B cell (primary cell): Measurements from ENCODE around the gene ZNF81. TPM values are rescaled to one million over a fixed set of nuclear protein-coding genes. Genes with fewer than 3 reads are reported as not detected.

Experiments
- ATAC-seq: fragments of 200-7000 bp; cut with Tn5 transposase; one replicate; pipeline ENCODE4 v1.10.0; 2021; ENCODE audit warnings: low read depth, mild to moderate bottlenecking, moderate number of reproducible peaks, moderate library complexity
- CTCF ChIA-PET: fragments of 350-600 bp; sonication (Branson Sonifier 250); formaldehyde crosslinking; loops from one replicate; lab custom pipeline; 2021; ENCODE audit warnings: antibody characterized with exemption, inconsistent platforms; lab: Charles Lee
- POLR2A ChIA-PET: fragments of 350-600 bp; sonication (Branson Sonifier 250); formaldehyde crosslinking; loops from one replicate; lab custom pipeline; 2021; ENCODE audit warnings: antibody characterized with exemption; lab: Charles Lee
- DNase-seq: peaks from one replicate; pipeline ENCODE4 v3.0.0; 2013
- H2AFZ ChIP-seq: 2 replicates; pipeline ENCODE4 v1.6.1; 2012; ENCODE audit warnings: mild to moderate bottlenecking, low read depth, low read length; ENCODE audit not compliant: insufficient read depth, poor library complexity, severe bottlenecking
- H3K27ac ChIP-seq, 2 donors: 1 replicate in 1 of 2; 2 replicates in 1 of 2; pipeline ENCODE4 v1.5.1; 2012 to 2013; ENCODE audit warnings: low read length in 2 of 2, mild to moderate bottlenecking in 2 of 2, moderate library complexity in 1 of 2
- H3K27me3 ChIP-seq, 4 experiments: fragments of 200-600 bp in 1 of 4; sonication (generic) in 1 of 4; replicated peaks in 1 of 4; 1 replicate in 2 of 4; 2 replicates in 2 of 4; pipeline versions ENCODE4 v1.6.1 to v1.7.0; 2013 to 2016; ENCODE audit warnings: low read length in 3 of 4, mild to moderate bottlenecking in 2 of 4, mixed read lengths in 1 of 4, moderate library complexity in 1 of 4; ENCODE audit not compliant: insufficient read depth in 4 of 4, control insufficient read depth in 3 of 4; ENCODE audit errors: control extremely low read depth in 1 of 4
- H3K36me3 ChIP-seq, 2 experiments: replicated peaks in 1 of 2; 1 replicate in 1 of 2; 2 replicates in 1 of 2; pipeline versions ENCODE4 v1.6.1 to v1.7.1; 2013; ENCODE audit warnings: low read length in 1 of 2; ENCODE audit not compliant: insufficient read depth in 2 of 2, control insufficient read depth in 1 of 2; ENCODE audit errors: control extremely low read depth in 1 of 2, extremely low read depth in 1 of 2
- H3K4me1 ChIP-seq, 2 donors: fragments of 200-600 bp in 1 of 2; sonication (generic) in 1 of 2; 1 replicate in 1 of 2; 2 replicates in 1 of 2; pipeline versions ENCODE4 v1.5.1 to v1.6.1; 2013 to 2017; ENCODE audit warnings: low read length in 2 of 2; ENCODE audit not compliant: control insufficient read depth in 2 of 2, insufficient read depth in 2 of 2
- H3K4me2 ChIP-seq: replicated peaks from 2 replicates; pipeline ENCODE3; 2012; ENCODE audit warnings: mild to moderate bottlenecking, low read depth, low read length; ENCODE audit not compliant: poor library complexity, severe bottlenecking
- H3K4me3 ChIP-seq, 5 experiments: fragments of 200-600 bp in 1 of 5; sonication (generic) in 1 of 5; 1 replicate in 3 of 5; 2 replicates in 2 of 5; pipeline versions ENCODE4 v1.5.1 to v1.7.0; 2011 to 2016; ENCODE audit warnings: low read length in 4 of 5, mild to moderate bottlenecking in 4 of 5, low read depth in 2 of 5, control low read depth in 1 of 5, moderate library complexity in 1 of 5; ENCODE audit not compliant: insufficient read depth in 1 of 5; ENCODE audit errors: control extremely low read depth in 1 of 5, extremely low read depth in 1 of 5
- H3K79me2 ChIP-seq: fragments of 200-600 bp; sonication (generic); one replicate; pipeline ENCODE4 v1.6.0; 2016; ENCODE audit warnings: low read length; ENCODE audit not compliant: control insufficient read depth, insufficient read depth
- H3K9ac ChIP-seq: fragments of 200-600 bp; sonication (generic); 2 replicates; pipeline ENCODE4 v1.6.1; 2017; ENCODE audit warnings: mild to moderate bottlenecking, low read length, moderate library complexity
- H3K9me3 ChIP-seq, 3 donors: one replicate each; pipeline versions ENCODE4 v1.6.1 to v1.7.1; 2013; ENCODE audit warnings: low read length in 2 of 3; ENCODE audit not compliant: control insufficient read depth in 2 of 3, insufficient read depth in 1 of 3; ENCODE audit errors: control extremely low read depth in 1 of 3
- H4K20me1 ChIP-seq: 2 replicates; pipeline ENCODE4 v1.6.0; 2012; ENCODE audit warnings: mild to moderate bottlenecking, low read length; ENCODE audit not compliant: insufficient read depth, control insufficient read depth, poor library complexity, severe bottlenecking
- H3K27ac Mint-ChIP-seq: one replicate; pipeline ENCODE4 v1.8.0; 2021; ENCODE audit warnings: mixed read lengths
- H3K27me3 Mint-ChIP-seq: one replicate; pipeline ENCODE4 v1.8.0; 2021; ENCODE audit warnings: mixed read lengths
- H3K4me1 Mint-ChIP-seq: one replicate; pipeline ENCODE4 v1.8.0; 2021; ENCODE audit warnings: mixed read lengths
- H3K4me3 Mint-ChIP-seq: one replicate; pipeline ENCODE4 v1.8.0; 2021; ENCODE audit warnings: mixed read lengths
- H3K9me3 Mint-ChIP-seq: one replicate; pipeline ENCODE4 v1.8.0; 2022; ENCODE audit warnings: mixed read lengths; ENCODE audit not compliant: insufficient read depth
- CTCF ChIP-seq: fragments of 200-600 bp; IDR thresholded peaks from one replicate; pipeline ENCODE4 v1.8.0; 2022; ENCODE audit warnings: antibody characterized with exemption, mild to moderate bottlenecking
- EZH2 ChIP-seq: IDR thresholded peaks from 2 replicates; pipeline ENCODE4 v1.6.1; 2012; ENCODE audit warnings: borderline replicate concordance, low read depth, mild to moderate bottlenecking, moderate library complexity, low read length; ENCODE audit not compliant: insufficient read depth, poor library complexity, severe bottlenecking
- WGBS: methylation state at CpG from one replicate; pipeline ENCODE4 v1.1.5; 2013; ENCODE audit warnings: missing lambda C conversion rate; ENCODE audit not compliant: insufficient coverage; 5-methylcytosine and 5-hydroxymethylcytosine counted together
- intact Hi-C: fragments of 100-400 bp; cut with micrococcal nuclease; formaldehyde crosslinking; loops from one replicate; pipeline ENCODE4 v1.10.0; 2022
- polyA plus RNA-seq: library from polyadenylated mRNA; depleted of rRNA; stranded (reverse); fragments of >200 nt; gene quantifications from 2 replicates; pipeline ENCODE4 v1.2.3, GENCODE V29; 2012
- total RNA-seq, 2 donors: library from RNA; stranded (reverse); fragments of 120-200 nt in 1 of 2; gene quantifications; 1 replicate in 1 of 2; 2 replicates in 1 of 2; pipeline versions ENCODE4 v1.2.3 to v1.2.4, GENCODE V29; 2013 to 2022

Gene ZNF81
- total and polyA plus RNA-seq, 2 donors (not counting 1 experiment from before 2014, with no cell fraction given), result 3.5 to 17.7 TPM

DNA sequence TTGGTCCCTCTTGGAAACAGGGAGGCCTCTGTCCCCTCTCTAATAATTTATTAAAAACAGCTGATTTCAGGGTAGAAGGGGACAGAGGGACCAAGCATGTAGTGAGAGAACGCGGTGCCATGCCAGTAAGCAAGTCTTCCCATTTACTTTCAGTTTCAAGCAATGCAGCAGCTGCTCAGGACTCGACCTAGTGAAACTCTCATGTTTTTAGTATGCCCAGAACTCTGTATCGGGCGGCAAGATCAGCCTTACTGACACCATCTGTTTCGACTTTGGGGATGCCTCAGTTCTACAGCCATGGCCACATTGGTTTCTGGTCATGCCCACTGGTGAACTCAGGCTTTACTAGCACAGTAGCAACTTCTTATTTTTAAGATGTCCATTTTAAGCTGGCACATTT, 40.6 kb downstream of the ZNF81 start:
- no peak overlapping the region for H3K4me3 Mint-ChIP-seq
- no peak overlapping the region for H3K27ac ChIP-seq
- DNase-seq (peak; percentile 1), ATAC-seq (no peak)
- peak overlapping the region in 1 of 5 experiments; percentile 13 for H3K4me3 ChIP-seq
- no peak overlapping the region for H2AFZ ChIP-seq
- no peak overlapping the region for H3K4me2 ChIP-seq
- H4K20me1 ChIP-seq, result no peaks in the 10 kb centered on the region
- H3K36me3 ChIP-seq, result no peaks in the 10 kb centered on the region
- no peak overlapping the region for H3K9ac ChIP-seq
- no peaks in the 10 kb centered on the region for H3K9me3 Mint-ChIP-seq
- H3K9me3 ChIP-seq, result peaks cover 0 to 7% (median 0%) of the 10 kb centered on the region in 3 donors
- ChIA-PET POLR2A (no interaction called here), CTCF (no interaction called here)
- intact Hi-C loops, result no loop called here
- H3K79me2 ChIP-seq, result no peaks in the 10 kb centered on the region
- 52% methylated on average over 4 of the region's 6 CpGs for WGBS
- TF ChIP-seq EZH2, result no peak
- TF ChIP-seq CTCF, result no peak
- no peaks in the 10 kb centered on the region for H3K4me1 Mint-ChIP-seq
- no peaks in the 10 kb centered on the region for H3K4me1 ChIP-seq
- no peak overlapping the region for H3K27ac Mint-ChIP-seq
- no peaks in the 10 kb centered on the region for H3K27me3 Mint-ChIP-seq
- H3K27me3 ChIP-seq, result no peaks in the 10 kb centered on the region

DNA sequence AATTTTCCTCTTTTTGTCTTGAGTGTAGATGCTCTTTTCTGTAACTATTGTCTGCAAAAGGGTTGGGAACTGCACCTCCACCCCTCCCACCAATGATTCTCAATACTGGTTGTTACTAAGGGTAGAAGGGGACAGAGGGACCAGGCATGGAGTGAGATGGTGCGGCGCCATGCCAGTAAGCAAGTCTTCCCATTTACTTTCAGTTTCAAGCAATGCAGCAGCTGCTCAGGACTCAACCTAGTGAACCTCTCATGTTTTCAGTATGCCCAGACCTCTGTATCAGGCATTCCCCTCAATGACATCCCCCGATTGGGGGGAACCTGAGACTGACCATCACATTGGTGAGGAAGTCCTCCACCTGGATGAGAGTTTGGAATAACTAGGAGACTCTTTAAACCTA, 41.5 kb downstream of the ZNF81 start:
- H3K4me1 ChIP-seq, result no peaks in the 10 kb centered on the region
- intact Hi-C loops, result no loop called here
- Mint-ChIP-seq H3K27me3 (no peaks in the 10 kb centered on the region), H3K27ac (no peak overlapping the region), H3K9me3 (no peaks in the 10 kb centered on the region), H3K4me3 (no peak overlapping the region), H3K4me1 (no peaks in the 10 kb centered on the region)
- ChIA-PET CTCF (no interaction called here), POLR2A (no interaction called here)
- H3K36me3 ChIP-seq, result no peaks in the 10 kb centered on the region
- H3K9me3 ChIP-seq, result peaks cover 0 to 6% (median 0%) of the 10 kb centered on the region in 3 donors
- H3K4me3 ChIP-seq, result no peak overlapping the region
- TF ChIP-seq CTCF (no peak), EZH2 (no peak)
- WGBS, result no CpG with 5 or more reads among the region's 3 CpGs
- no peaks in the 10 kb centered on the region for H3K27me3 ChIP-seq
- ATAC-seq (no peak), DNase-seq (no peak)
- H2AFZ ChIP-seq, result no peak overlapping the region
- H3K4me2 ChIP-seq, result no peak overlapping the region
- no peaks in the 10 kb centered on the region for H4K20me1 ChIP-seq
- H3K9ac ChIP-seq, result no peak overlapping the region
- no peaks in the 10 kb centered on the region for H3K79me2 ChIP-seq
- no peak overlapping the region for H3K27ac ChIP-seq
